ENCODE measurements around the gene CACNG3.

DNA sequence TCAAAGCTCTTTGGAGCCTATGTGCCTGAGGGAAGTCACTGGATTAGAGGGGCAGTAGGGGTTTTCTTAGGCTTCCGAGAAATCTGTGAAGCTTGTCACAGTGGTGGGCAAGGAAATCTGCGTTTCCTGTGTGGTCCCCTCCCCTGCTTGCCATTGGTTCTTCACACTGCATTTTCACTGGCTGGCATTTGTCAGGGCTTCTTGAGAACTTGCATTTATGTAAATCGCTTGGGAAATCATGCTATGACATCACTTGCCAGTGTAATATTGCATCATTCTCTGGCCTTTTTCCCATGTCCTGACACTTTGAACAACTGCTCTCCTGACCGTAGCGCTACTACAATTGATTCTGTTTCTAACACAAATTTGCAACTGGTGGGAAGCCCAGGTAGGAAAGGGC lies 1.8 kb downstream of the CACNG3 start:
- TF ChIP-seq, protein P1, sequence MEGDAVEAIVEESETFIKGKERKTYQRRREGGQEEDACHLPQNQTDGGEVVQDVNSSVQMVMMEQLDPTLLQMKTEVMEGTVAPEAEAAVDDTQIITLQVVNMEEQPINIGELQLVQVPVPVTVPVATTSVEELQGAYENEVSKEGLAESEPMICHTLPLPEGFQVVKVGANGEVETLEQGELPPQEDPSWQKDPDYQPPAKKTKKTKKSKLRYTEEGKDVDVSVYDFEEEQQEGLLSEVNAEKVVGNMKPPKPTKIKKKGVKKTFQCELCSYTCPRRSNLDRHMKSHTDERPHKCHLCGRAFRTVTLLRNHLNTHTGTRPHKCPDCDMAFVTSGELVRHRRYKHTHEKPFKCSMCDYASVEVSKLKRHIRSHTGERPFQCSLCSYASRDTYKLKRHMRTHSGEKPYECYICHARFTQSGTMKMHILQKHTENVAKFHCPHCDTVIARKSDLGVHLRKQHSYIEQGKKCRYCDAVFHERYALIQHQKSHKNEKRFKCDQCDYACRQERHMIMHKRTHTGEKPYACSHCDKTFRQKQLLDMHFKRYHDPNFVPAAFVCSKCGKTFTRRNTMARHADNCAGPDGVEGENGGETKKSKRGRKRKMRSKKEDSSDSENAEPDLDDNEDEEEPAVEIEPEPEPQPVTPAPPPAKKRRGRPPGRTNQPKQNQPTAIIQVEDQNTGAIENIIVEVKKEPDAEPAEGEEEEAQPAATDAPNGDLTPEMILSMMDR (IDR thresholded peaks at IDR 0.05; ENCODE audit: low read depth, low read length) = no peak
- TF ChIP-seq POLR2A (IDR thresholded peaks at IDR 0.05; ENCODE audit: extremely low read depth, insufficient read length) (no peak), MYC (IDR thresholded peaks at IDR 0.05; ENCODE audit: low read depth, low read length) (no peak)
- TF ChIP-seq, protein P2, sequence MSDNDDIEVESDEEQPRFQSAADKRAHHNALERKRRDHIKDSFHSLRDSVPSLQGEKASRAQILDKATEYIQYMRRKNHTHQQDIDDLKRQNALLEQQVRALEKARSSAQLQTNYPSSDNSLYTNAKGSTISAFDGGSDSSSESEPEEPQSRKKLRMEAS (IDR thresholded peaks at IDR 0.05; ENCODE audit: low read depth, low read length) = no peak

Data from NB4 (cell line).